Measurements from ENCODE around the gene TM9SF4. TPM values are rescaled to one million over a fixed set of nuclear protein-coding genes. Genes with fewer than 3 reads are reported as not detected.

The TM9SF4 gene
- total RNA-seq, 4 donors from 2014 or later: 15.9 to 49.0 (median 28.1) TPM

DNA sequence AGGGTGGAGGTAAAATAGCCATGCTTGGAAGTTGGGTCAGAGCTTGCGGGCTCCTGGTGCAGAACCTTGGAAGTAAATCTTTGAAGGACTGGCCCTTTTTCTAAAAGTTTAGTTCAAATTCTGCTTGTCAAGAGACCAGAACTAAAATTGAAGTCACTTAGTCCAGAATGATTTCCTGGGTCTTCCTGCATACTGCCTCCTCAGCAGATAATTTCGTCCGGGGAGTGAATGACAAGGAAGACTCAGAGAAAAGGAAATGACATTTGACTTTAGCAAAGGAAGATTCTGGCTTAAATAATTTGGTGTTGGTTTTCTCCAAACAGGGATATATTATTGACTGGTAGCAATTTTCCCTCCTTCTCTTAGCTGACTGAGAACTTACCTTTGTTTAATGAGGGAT is 1.2 kb downstream of the TM9SF4 start:
- H3K36me3 ChIP-seq: no peaks in the 10 kb centered on the region
- no peak for DNase-seq
- H3K4me3 ChIP-seq: peak overlapping the region; percentile 83 to 99
- no peak overlapping the region for H3K27ac ChIP-seq
- no peaks in the 10 kb centered on the region for H3K27me3 ChIP-seq
- no peak for TF ChIP-seq POLR2A (IDR thresholded peaks at IDR 0.05)
- TF ChIP-seq, protein P1, sequence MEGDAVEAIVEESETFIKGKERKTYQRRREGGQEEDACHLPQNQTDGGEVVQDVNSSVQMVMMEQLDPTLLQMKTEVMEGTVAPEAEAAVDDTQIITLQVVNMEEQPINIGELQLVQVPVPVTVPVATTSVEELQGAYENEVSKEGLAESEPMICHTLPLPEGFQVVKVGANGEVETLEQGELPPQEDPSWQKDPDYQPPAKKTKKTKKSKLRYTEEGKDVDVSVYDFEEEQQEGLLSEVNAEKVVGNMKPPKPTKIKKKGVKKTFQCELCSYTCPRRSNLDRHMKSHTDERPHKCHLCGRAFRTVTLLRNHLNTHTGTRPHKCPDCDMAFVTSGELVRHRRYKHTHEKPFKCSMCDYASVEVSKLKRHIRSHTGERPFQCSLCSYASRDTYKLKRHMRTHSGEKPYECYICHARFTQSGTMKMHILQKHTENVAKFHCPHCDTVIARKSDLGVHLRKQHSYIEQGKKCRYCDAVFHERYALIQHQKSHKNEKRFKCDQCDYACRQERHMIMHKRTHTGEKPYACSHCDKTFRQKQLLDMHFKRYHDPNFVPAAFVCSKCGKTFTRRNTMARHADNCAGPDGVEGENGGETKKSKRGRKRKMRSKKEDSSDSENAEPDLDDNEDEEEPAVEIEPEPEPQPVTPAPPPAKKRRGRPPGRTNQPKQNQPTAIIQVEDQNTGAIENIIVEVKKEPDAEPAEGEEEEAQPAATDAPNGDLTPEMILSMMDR (IDR thresholded peaks at IDR 0.05): no peak
- H3K9me3 ChIP-seq: no peaks in the 10 kb centered on the region
- peaks cover 0 to 9% of the 10 kb centered on the region in 2 donors for H3K4me1 ChIP-seq
- intact Hi-C loops (cut with DNase I; ENCODE audit: low total_unique reads): no loop called here

DNA sequence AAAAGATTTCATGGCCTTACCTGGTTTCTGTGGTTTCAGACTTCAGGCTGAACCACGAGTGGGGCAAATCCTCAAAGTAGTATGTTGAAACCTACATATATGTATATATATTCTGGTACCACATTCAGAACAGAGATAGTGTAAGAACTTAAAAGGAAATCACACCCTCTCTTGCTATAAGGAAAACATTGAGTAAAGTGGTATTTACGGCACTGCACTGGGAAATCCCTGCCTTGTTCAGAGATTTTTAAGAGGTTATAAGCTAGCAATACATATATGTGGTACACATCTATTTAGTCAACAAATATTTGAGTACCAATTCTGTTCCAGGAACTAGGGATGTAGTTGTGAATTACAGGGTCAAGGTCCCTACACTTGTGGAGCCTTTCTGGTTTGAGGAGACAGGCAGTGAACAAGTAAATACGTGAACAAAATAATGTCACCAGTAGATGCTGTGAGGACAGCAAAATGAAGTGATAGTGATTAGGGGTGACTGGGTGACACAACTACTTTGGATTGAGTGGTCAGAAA is 1.7 kb downstream of the TM9SF4 start:
- peaks cover 0 to 9% of the 10 kb centered on the region in 2 donors for H3K4me1 ChIP-seq
- no peak overlapping the region for H3K4me3 ChIP-seq
- no peak for DNase-seq
- H3K27ac ChIP-seq: no peak overlapping the region
- no peak for TF ChIP-seq POLR2A (IDR thresholded peaks at IDR 0.05)
- TF ChIP-seq, protein P1 (IDR thresholded peaks at IDR 0.05): no peak
- intact Hi-C loops (cut with DNase I; ENCODE audit: low total_unique reads): no loop called here
- no peaks in the 10 kb centered on the region for H3K36me3 ChIP-seq
- no peaks in the 10 kb centered on the region for H3K27me3 ChIP-seq
- no peaks in the 10 kb centered on the region for H3K9me3 ChIP-seq

- H3K4me3 ChIP-seq: no peak overlapping the region
- no peaks in the 10 kb centered on the region for H3K9me3 ChIP-seq
- H3K27ac ChIP-seq: no peak overlapping the region
- H3K36me3 ChIP-seq: no peaks in the 10 kb centered on the region
- intact Hi-C loops (cut with DNase I; ENCODE audit: low total_unique reads): no loop called here
- peaks cover 0 to 9% of the 10 kb centered on the region in 2 donors for H3K4me1 ChIP-seq
- H3K27me3 ChIP-seq: no peaks in the 10 kb centered on the region
- DNase-seq: no peak
- TF ChIP-seq, protein P1 (IDR thresholded peaks at IDR 0.05): no peak
- TF ChIP-seq POLR2A (IDR thresholded peaks at IDR 0.05): no peak
Measured at GRCh38 chr20:32111753-32112152, 2.2 kb downstream of the TM9SF4 start.

- no peak for DNase-seq
- Histone ChIP-seq H3K27ac (no peak overlapping the region), H3K9me3 (no peaks in the 10 kb centered on the region), H3K36me3 (no peaks in the 10 kb centered on the region), H3K27me3 (no peaks in the 10 kb centered on the region), H3K4me1 (peaks cover 0 to 9% of the 10 kb centered on the region in 2 donors), H3K4me3 (no peak overlapping the region)
- TF ChIP-seq, protein P1 (IDR thresholded peaks at IDR 0.05): no peak
- no peak for TF ChIP-seq POLR2A (IDR thresholded peaks at IDR 0.05)
- intact Hi-C loops (cut with DNase I; ENCODE audit: low total_unique reads): no loop called here
Measured at GRCh38 chr20:32112841-32113240, 3.3 kb downstream of the TM9SF4 start.

- TF ChIP-seq, protein P1 (IDR thresholded peaks at IDR 0.05): no peak
- TF ChIP-seq POLR2A (IDR thresholded peaks at IDR 0.05): no peak
- Histone ChIP-seq H3K9me3 (no peaks in the 10 kb centered on the region), H3K36me3 (no peaks in the 10 kb centered on the region), H3K27ac (no peak overlapping the region), H3K4me1 (peaks cover 0 to 9% of the 10 kb centered on the region in 2 donors), H3K4me3 (no peak overlapping the region), H3K27me3 (no peaks in the 10 kb centered on the region)
- DNase-seq: no peak
- intact Hi-C loops (cut with DNase I; ENCODE audit: low total_unique reads): no loop called here
Measured at GRCh38 chr20:32113591-32114260, 4.2 kb downstream of the TM9SF4 start.

Measured in uterus (tissue), 4 donors.